ENCODE results near the gene LHFPL4. TPM values are rescaled to one million over a fixed set of nuclear protein-coding genes. Genes with fewer than 3 reads are reported as not detected.

The LHFPL4 gene
- total and polyA plus RNA-seq, 2 of the 13 experiments (the other 11 are each of a cell fraction or from before 2014, with no cell fraction given) = 0.02 to 0.03 TPM

DNA sequence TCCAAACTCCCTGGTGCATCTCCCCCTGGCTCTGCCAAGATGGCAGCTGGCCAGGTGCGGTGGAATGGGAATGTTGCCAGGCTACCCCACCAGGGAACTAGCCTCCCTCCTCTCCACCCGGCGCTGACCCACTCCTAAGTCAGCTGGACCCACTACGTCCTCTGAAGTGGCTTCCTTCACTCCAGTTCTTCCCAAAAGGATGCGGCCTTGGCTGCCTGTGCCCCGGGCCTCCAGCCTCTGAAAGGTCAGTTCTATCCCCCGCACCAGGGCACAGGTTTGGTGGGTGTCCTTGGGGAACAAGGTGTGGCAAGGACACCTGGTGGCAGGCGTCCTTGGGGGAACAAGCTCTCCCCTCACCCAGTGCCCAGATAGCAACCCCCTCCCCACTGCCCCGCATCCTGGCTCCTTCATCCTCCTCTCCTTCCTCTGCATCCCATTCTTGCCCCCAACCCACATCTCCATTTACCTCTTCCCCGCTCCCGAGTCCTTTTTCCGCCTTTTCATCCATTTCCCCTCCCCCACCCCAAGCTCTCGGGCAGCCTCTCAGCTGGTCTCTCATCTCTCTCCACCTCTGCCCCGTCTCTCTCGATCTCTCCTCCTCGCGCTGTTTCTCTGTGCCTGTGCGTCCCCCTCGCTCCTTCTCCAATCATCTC lies 54.0 kb downstream of the LHFPL4 start:
- BruUV-seq (replicated peaks) = no TSS peak
- Histone ChIP-seq H3K36me3 (replicated peaks in 1 of 2; ENCODE audit: control insufficient read depth in 1 of 2, insufficient read depth in 2 of 2, low read length in 2 of 2) (no peaks in the 10 kb centered on the region), H3K9ac (ENCODE audit: insufficient read depth, low read depth, low read length) (no peak overlapping the region), H3K27ac (ENCODE audit: extremely low read length, insufficient read depth, low read length) (no peak overlapping the region), H3K4me3 (replicated peaks in 1 of 3; ENCODE audit: insufficient read depth in 1 of 3, low read depth in 2 of 3, low read length in 3 of 3) (no peak overlapping the region), H3K79me2 (ENCODE audit: insufficient read depth, low read length) (no peaks in the 10 kb centered on the region), H3K4me2 (ENCODE audit: low read depth, low read length) (no peak overlapping the region), H3K27me3 (ENCODE audit: control insufficient read depth in 1 of 2, insufficient read depth in 2 of 2, low read length in 2 of 2) (peaks cover 2 to 19% of the 10 kb centered on the region in 2 experiments; a peak in 3 of 5 replicates), H3K9me3 (ENCODE audit: low read length) (no peaks in the 10 kb centered on the region), H3K4me1 (ENCODE audit: insufficient read depth, low read length) (peaks cover 8% of the 10 kb centered on the region), H2AFZ (ENCODE audit: low read length) (no peak overlapping the region), H4K20me1 (ENCODE audit: insufficient read depth, low read length) (no peaks in the 10 kb centered on the region)
- TF ChIP-seq, protein P1, sequence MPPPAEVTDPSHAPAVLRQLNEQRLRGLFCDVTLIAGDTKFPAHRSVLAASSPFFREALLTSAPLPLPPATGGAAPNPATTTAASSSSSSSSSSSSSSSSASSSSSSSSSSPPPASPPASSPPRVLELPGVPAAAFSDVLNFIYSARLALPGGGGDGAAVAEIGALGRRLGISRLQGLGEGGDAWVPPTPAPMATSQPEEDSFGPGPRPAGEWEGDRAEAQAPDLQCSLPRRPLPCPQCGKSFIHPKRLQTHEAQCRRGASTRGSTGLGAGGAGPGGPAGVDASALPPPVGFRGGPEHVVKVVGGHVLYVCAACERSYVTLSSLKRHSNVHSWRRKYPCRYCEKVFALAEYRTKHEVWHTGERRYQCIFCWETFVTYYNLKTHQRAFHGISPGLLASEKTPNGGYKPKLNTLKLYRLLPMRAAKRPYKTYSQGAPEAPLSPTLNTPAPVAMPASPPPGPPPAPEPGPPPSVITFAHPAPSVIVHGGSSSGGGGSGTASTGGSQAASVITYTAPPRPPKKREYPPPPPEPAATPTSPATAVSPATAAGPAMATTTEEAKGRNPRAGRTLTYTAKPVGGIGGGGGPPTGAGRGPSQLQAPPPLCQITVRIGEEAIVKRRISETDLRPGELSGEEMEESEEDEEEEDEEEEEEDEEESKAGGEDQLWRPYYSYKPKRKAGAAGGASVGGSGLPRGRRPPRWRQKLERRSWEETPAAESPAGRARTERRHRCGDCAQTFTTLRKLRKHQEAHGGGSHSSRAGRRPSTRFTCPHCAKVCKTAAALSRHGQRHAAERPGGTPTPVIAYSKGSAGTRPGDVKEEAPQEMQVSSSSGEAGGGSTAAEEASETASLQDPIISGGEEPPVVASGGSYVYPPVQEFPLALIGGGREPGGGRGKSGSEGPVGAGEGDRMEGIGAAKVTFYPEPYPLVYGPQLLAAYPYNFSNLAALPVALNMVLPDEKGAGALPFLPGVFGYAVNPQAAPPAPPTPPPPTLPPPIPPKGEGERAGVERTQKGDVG (CRISPR knock-in tag; IDR thresholded peaks at IDR 0.05; ENCODE audit: borderline replicate concordance) = no peak
- TF ChIP-seq PRMT3 (CRISPR knock-in tag; IDR thresholded peaks at IDR 0.05; ENCODE audit: borderline replicate concordance, low read depth) (no peak), ZNF678 (CRISPR knock-in tag; IDR thresholded peaks at IDR 0.05) (no peak)
- ATAC-seq (no peak), FAIRE-seq (no peak), DNase-seq (ENCODE audit: low spot score) (no peak)
- in situ Hi-C loops (cut with HindIII; ENCODE audit: extremely low pct_ligation_motif_present, low pct_unique_long_range_greater_than_20kb) (loop anchor here (5.0 kb wide), 1 partner anchor 228 kb away; no protein-coding TSS in a partner anchor), intact Hi-C loops (cut with micrococcal nuclease; ENCODE audit: unreplicated experiment) (no loop called here)
- CTCF ChIA-PET (ENCODE audit: low intra/inter-chr PET ratio, low total read pairs) = no interaction called here
- POLR2A ChIA-PET = no interaction called here
- WGBS (ENCODE audit: low lambda C conversion rate) = 34% methylated on average over 19 of the region's 19 CpGs

DNA sequence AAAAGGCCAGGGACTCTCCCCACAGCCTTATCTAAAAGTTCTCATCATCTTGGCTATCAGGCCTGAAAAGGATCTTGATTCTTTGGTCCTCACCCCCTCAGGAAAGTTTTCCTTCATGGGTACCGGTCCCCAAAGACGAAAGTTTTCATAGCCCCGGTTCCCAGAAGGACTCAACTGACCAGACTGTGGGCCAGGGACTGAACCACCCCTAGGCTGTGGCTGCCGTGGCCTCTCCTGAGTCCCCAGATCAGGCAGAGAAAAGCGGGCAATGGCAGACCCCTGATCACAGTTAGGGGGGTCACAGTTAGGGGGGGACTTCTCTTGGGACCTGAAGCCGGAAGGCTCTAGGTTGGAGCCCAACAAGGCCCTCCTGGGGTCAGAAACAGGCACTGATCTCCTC lies 54.8 kb downstream of the LHFPL4 start:
- H3K27me3 ChIP-seq (ENCODE audit: control insufficient read depth in 1 of 2, insufficient read depth in 2 of 2, low read length in 2 of 2) = peaks cover 2 to 19% of the 10 kb centered on the region in 2 experiments; a peak in 3 of 5 replicates
- ChIA-PET CTCF (ENCODE audit: low intra/inter-chr PET ratio, low total read pairs) (no interaction called here), POLR2A (no interaction called here)
- H3K79me2 ChIP-seq (ENCODE audit: insufficient read depth, low read length) = no peaks in the 10 kb centered on the region
- H3K9ac ChIP-seq (ENCODE audit: insufficient read depth, low read depth, low read length) = no peak overlapping the region
- H3K9me3 ChIP-seq (ENCODE audit: low read length) = no peaks in the 10 kb centered on the region
- H3K36me3 ChIP-seq (replicated peaks in 1 of 2; ENCODE audit: control insufficient read depth in 1 of 2, insufficient read depth in 2 of 2, low read length in 2 of 2) = no peaks in the 10 kb centered on the region
- H3K27ac ChIP-seq (ENCODE audit: extremely low read length, insufficient read depth, low read length) = no peak overlapping the region
- H4K20me1 ChIP-seq (ENCODE audit: insufficient read depth, low read length) = no peaks in the 10 kb centered on the region
- peaks cover 8% of the 10 kb centered on the region for H3K4me1 ChIP-seq (ENCODE audit: insufficient read depth, low read length)
- H3K4me2 ChIP-seq (ENCODE audit: low read depth, low read length) = no peak overlapping the region
- 15% methylated on average over 4 of the region's 6 CpGs for WGBS (ENCODE audit: low lambda C conversion rate)
- DNase-seq (ENCODE audit: low spot score) (no peak), ATAC-seq (no peak), FAIRE-seq (no peak)
- BruUV-seq (replicated peaks) = no TSS peak
- in situ Hi-C loops (cut with HindIII; ENCODE audit: extremely low pct_ligation_motif_present, low pct_unique_long_range_greater_than_20kb) = no loop called here
- no peak overlapping the region for H3K4me3 ChIP-seq (replicated peaks in 1 of 3; ENCODE audit: insufficient read depth in 1 of 3, low read depth in 2 of 3, low read length in 3 of 3)
- intact Hi-C loops (cut with micrococcal nuclease; ENCODE audit: unreplicated experiment) = no loop called here
- H2AFZ ChIP-seq (ENCODE audit: low read length) = no peak overlapping the region
- TF ChIP-seq ZNF33A (CRISPR knock-in tag; IDR thresholded peaks at IDR 0.05; ENCODE audit: borderline replicate concordance) (no peak), CREB1 (IDR thresholded peaks at IDR 0.05) (no peak), CREB1 (CRISPR knock-in tag; IDR thresholded peaks at IDR 0.05) (no peak), SNAI1 (CRISPR knock-in tag; IDR thresholded peaks at IDR 0.05; ENCODE audit: borderline replicate concordance) (no peak), REXO4 (CRISPR knock-in tag; IDR thresholded peaks at IDR 0.05; ENCODE audit: borderline replicate concordance) (no peak), GATAD2A (CRISPR knock-in tag; IDR thresholded peaks at IDR 0.05) (no peak), ZNF121 (CRISPR knock-in tag; IDR thresholded peaks at IDR 0.05) (no peak), TSC22D2 (CRISPR knock-in tag; IDR thresholded peaks at IDR 0.05; ENCODE audit: borderline replicate concordance) (no peak), MZF1 (CRISPR knock-in tag; IDR thresholded peaks at IDR 0.05; ENCODE audit: borderline replicate concordance) (no peak)
- TF ChIP-seq, protein P2, sequence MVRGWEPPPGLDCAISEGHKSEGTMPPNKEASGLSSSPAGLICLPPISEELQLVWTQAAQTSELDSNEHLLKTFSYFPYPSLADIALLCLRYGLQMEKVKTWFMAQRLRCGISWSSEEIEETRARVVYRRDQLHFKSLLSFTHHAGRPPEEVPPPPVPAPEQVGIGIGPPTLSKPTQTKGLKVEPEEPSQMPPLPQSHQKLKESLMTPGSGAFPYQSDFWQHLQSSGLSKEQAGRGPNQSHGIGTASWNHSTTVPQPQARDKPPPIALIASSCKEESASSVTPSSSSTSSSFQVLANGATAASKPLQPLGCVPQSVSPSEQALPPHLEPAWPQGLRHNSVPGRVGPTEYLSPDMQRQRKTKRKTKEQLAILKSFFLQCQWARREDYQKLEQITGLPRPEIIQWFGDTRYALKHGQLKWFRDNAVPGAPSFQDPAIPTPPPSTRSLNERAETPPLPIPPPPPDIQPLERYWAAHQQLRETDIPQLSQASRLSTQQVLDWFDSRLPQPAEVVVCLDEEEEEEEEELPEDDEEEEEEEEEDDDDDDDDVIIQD (CRISPR knock-in tag; IDR thresholded peaks at IDR 0.05; ENCODE audit: low read depth) = no peak

Measured in HepG2 (cell line).